Tibial nerve (tissue), 3 donors: ENCODE measurements around the gene SRSF3.

Experiments
- POLR2A ChIP-seq, 2 donors: fragments of 450-650 bp; IDR thresholded peaks; one replicate each; pipeline ENCODE4 v1.6.1; 2017; ENCODE audit warnings: antibody characterized with exemption in 2 of 2, mild to moderate bottlenecking in 2 of 2, moderate library complexity in 2 of 2
- TF ChIP-seq, protein P1 (sequence below), 5 experiments: fragments of 200-600 bp in 3 of 5; fragments of 450-650 bp in 2 of 5; sonication (generic) in 3 of 5; IDR thresholded peaks; one replicate each; pipeline ENCODE4 v1.5.1; 2016 to 2019; ENCODE audit warnings: antibody characterized with exemption in 5 of 5, mild to moderate bottlenecking in 3 of 5, moderate library complexity in 2 of 5

DNA sequence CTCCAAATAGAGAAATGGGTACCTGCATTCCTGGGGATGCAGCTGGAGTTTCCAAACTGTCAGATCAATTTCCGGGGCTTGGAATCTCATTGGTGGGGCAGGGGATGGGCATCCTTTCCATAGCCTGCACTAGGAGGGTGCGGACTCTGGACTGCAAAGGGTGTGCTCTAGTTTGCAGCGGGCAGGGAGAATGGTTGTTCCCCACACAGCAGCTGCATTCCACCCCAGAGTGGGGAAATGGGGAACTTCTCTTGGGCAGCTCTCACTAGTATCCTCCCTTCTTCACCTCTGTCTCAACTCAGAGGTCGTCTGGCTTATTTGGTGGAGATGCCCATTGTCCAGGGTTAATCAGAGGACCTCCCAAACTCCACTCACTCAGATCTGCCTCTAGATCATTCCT lies 49.8 kb downstream of the SRSF3 start:
- TF ChIP-seq, protein P1, sequence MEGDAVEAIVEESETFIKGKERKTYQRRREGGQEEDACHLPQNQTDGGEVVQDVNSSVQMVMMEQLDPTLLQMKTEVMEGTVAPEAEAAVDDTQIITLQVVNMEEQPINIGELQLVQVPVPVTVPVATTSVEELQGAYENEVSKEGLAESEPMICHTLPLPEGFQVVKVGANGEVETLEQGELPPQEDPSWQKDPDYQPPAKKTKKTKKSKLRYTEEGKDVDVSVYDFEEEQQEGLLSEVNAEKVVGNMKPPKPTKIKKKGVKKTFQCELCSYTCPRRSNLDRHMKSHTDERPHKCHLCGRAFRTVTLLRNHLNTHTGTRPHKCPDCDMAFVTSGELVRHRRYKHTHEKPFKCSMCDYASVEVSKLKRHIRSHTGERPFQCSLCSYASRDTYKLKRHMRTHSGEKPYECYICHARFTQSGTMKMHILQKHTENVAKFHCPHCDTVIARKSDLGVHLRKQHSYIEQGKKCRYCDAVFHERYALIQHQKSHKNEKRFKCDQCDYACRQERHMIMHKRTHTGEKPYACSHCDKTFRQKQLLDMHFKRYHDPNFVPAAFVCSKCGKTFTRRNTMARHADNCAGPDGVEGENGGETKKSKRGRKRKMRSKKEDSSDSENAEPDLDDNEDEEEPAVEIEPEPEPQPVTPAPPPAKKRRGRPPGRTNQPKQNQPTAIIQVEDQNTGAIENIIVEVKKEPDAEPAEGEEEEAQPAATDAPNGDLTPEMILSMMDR (IDR thresholded peaks at IDR 0.05) = no peak
- no peak for TF ChIP-seq POLR2A (IDR thresholded peaks at IDR 0.05)
